Retinal pigment epithelial cell (primary cell): ENCODE measurements around the gene KCNB1.

ENCODE experiments used
- DNase-seq: peaks from one replicate; pipeline ENCODE4 v3.0.0-alpha.2; 2010; ENCODE audit warnings: low read depth
- H3K4me3 ChIP-seq: 2 replicates; pipeline ENCODE4 v1.5.1; 2011; ENCODE audit warnings: mild to moderate bottlenecking, low read length, control low read depth, moderate library complexity
- CTCF ChIP-seq: conservative IDR thresholded peaks from 2 replicates; pipeline ENCODE4 v1.5.1; 2011; ENCODE audit warnings: low read depth, low read length, control low read depth, inconsistent platforms

Gene KCNB1

DNA sequence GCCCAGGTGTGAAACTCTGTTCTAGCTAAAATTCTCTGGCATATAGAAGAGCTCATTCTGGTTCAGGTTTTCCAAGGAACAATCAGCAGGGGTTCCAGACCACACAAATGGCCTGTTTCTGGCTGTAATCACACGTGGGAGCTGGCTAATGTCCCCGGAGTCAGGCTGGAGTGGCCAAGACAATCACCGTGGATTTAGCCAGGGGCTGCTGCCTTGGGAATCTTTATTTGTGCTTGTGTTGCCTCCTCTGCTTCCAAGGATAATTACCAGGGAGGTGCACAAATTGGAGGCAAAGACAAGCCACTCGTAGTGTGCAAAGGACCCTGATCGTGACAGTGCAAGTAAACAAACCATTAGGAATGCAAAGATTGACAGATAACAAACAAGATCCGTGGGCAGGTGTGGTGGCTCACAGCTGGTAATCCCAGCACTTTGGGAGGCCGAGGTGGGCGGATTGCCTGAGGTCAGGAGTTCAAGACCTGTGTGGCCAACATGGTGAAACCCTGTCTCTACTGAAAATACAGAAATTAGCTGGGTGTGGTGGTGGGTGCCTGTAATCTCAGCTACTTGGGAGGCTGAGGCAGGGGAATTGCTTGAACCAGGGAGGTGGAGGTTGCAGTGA, 77.3 kb downstream of the KCNB1 start:
- TF ChIP-seq CTCF, result no peak

GRCh38 chr20:49404461-49404860, 78.0 kb downstream of the KCNB1 start:
- no peak for DNase-seq
- no peak for TF ChIP-seq CTCF

More for the DNA sequence above, 77.3 kb downstream of the KCNB1 start:
- DNase-seq, result no peak
- H3K4me3 ChIP-seq, result no peak overlapping the region

DNA sequence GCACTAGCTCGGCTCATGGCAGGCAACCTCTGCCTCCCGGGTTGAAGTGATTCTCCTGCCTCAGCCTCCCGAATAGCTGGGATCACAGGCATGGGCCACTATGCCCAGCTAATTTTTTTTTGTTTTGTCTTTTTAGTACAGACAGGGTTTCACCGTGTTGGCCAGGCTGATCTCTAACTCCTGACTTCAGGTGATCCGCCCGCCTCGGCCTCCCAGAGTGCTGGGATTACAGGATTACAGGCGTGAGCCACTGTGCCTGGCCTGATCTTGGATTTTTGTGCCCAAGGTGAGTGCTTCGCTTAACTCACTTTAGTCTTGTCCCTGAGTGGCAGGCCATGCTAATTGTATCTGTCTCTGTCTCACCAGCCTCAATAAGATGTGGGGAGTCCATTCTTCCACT, 78.6 kb downstream of the KCNB1 start:
- DNase-seq, result no peak
- no peak overlapping the region for H3K4me3 ChIP-seq
- no peak for TF ChIP-seq CTCF

More at GRCh38 chr20:49404461-49404860, 78.0 kb downstream of the KCNB1 start:
- H3K4me3 ChIP-seq, result no peak overlapping the region

GRCh38 chr20:49403012-49403411, 79.5 kb downstream of the KCNB1 start:
- TF ChIP-seq CTCF, result no peak
- H3K4me3 ChIP-seq, result no peak overlapping the region
- DNase-seq, result no peak

DNA sequence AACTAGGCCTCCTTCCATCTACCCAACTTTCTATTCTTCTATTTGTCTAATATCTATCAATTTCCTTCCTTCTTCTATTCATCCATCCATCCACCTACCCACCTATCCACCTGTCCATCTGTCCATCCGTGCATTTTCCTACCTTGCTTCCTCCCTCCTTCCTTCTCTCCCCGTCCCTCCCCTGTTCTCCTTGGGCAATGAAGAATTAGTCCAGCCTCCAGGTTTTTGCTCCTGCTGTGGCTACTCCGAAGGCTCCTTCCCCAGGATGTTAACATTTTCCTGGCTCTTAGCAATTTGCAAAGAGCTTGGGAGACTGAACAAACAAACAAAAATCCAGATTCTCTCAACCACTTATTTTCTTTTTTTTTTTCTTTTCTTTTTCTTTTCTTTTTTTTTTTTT, 81.6 kb downstream of the KCNB1 start:
- no peak overlapping the region for H3K4me3 ChIP-seq
- no peak for TF ChIP-seq CTCF
- DNase-seq, result no peak

- no peak overlapping the region for H3K4me3 ChIP-seq
- no peak for DNase-seq
- no peak for TF ChIP-seq CTCF
Observed at GRCh38 chr20:49400410-49400809, 82.1 kb downstream of the KCNB1 start.

DNA sequence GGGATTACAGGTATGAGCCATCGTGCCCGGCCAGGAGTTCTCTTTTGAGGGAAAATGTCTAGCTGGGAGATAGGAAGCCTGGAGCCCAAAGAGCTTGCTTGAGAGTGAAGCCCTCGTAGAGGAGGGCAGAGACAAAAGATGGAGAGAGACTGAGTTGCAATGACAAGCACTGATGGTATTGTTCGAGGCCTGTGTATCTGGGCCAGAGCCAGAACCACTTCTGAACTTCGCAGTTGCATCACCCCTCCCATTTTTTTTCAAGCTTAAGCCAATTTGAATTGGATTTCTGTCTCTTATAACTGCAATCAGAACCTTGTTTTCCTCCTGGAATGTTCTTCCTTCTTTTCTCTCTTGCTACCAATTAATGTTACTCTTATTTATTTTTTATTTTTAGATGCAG, 83.1 kb downstream of the KCNB1 start:
- no peak for TF ChIP-seq CTCF
- DNase-seq, result no peak
- no peak overlapping the region for H3K4me3 ChIP-seq
